ENCODE data around the gene FAM110A.
"Not testable (repeated sequence)": the region's sequence is repeated elsewhere in the genome, so short reads cannot be mapped to it uniquely, and the experiment has no call there.

The FAM110A gene

GRCh38 chr20:833450-834150, at the start of gene FAM110A:
FAM110A (plus strand) TSS chr20:833715; CDS start chr20:844805, 11,090 bp downstream.
- in situ Hi-C loops (cut with HindIII; ENCODE audit: low sequenced_read_pairs) = no loop called here

- in situ Hi-C loops (cut with HindIII; ENCODE audit: low sequenced_read_pairs) = no loop called here
Measured at GRCh38 chr20:787825-788224, 45.7 kb upstream of the FAM110A start.

GRCh38 chr20:791056-791455, 42.5 kb upstream of the FAM110A start:
- in situ Hi-C loops (cut with HindIII; ENCODE audit: low sequenced_read_pairs) = no loop called here

GRCh38 chr20:792248-792647, 41.3 kb upstream of the FAM110A start:
- in situ Hi-C loops (cut with HindIII; ENCODE audit: low sequenced_read_pairs) = no loop called here

GRCh38 chr20:796921-797320, 36.6 kb upstream of the FAM110A start:
- in situ Hi-C loops (cut with HindIII; ENCODE audit: low sequenced_read_pairs) = no loop called here

GRCh38 chr20:798746-799145, 34.8 kb upstream of the FAM110A start:
- in situ Hi-C loops (cut with HindIII; ENCODE audit: low sequenced_read_pairs) = not testable (repeated sequence)

- in situ Hi-C loops (cut with HindIII; ENCODE audit: low sequenced_read_pairs) = not testable (repeated sequence)
Measured at GRCh38 chr20:800026-800425, 33.5 kb upstream of the FAM110A start.

- in situ Hi-C loops (cut with HindIII; ENCODE audit: low sequenced_read_pairs) = no loop called here
Measured at GRCh38 chr20:801678-802077, 31.8 kb upstream of the FAM110A start.

GRCh38 chr20:805713-806112, 27.8 kb upstream of the FAM110A start:
- in situ Hi-C loops (cut with HindIII; ENCODE audit: low sequenced_read_pairs) = no loop called here

GRCh38 chr20:811776-812434, 21.6 kb upstream of the FAM110A start:
- in situ Hi-C loops (cut with HindIII; ENCODE audit: low sequenced_read_pairs) = not testable (repeated sequence)

GRCh38 chr20:812435-812814, 21.1 kb upstream of the FAM110A start:
- in situ Hi-C loops (cut with HindIII; ENCODE audit: low sequenced_read_pairs) = not testable (repeated sequence)

- in situ Hi-C loops (cut with HindIII; ENCODE audit: low sequenced_read_pairs) = no loop called here
Measured at GRCh38 chr20:813390-813789, 20.1 kb upstream of the FAM110A start.

GRCh38 chr20:815226-815625, 18.3 kb upstream of the FAM110A start:
- in situ Hi-C loops (cut with HindIII; ENCODE audit: low sequenced_read_pairs) = no loop called here

- in situ Hi-C loops (cut with HindIII; ENCODE audit: low sequenced_read_pairs) = no loop called here
Measured at GRCh38 chr20:815914-816606, 17.5 kb upstream of the FAM110A start.

GRCh38 chr20:818001-818664, 15.4 kb upstream of the FAM110A start:
- in situ Hi-C loops (cut with HindIII; ENCODE audit: low sequenced_read_pairs) = no loop called here

- in situ Hi-C loops (cut with HindIII; ENCODE audit: low sequenced_read_pairs) = no loop called here
Measured at GRCh38 chr20:819680-820322, 13.7 kb upstream of the FAM110A start.

GRCh38 chr20:820323-820953, 13.1 kb upstream of the FAM110A start:
- in situ Hi-C loops (cut with HindIII; ENCODE audit: low sequenced_read_pairs) = no loop called here

- in situ Hi-C loops (cut with HindIII; ENCODE audit: low sequenced_read_pairs) = no loop called here
Measured at GRCh38 chr20:821046-821730, 12.3 kb upstream of the FAM110A start.

GRCh38 chr20:821731-822065, 11.8 kb upstream of the FAM110A start:
- in situ Hi-C loops (cut with HindIII; ENCODE audit: low sequenced_read_pairs) = no loop called here
